GM12864 (cell line): ENCODE measurements around the gene YPEL4.

Experiments used
- DNase-seq: peaks from one replicate; pipeline ENCODE4 v3.0.0-alpha.2; 2011; ENCODE audit warnings: low read depth
- H3K4me3 ChIP-seq: 2 replicates; pipeline ENCODE4 v1.5.1; 2011; ENCODE audit warnings: mild to moderate bottlenecking, low read depth, low read length, control low read depth
- TF ChIP-seq, protein P1 (sequence below): IDR thresholded peaks from 2 replicates; pipeline ENCODE4 v1.5.1; 2011; ENCODE audit warnings: low read depth, mild to moderate bottlenecking, moderate library complexity, low read length, control low read depth, inconsistent platforms; ENCODE audit errors: missing control alignments

YPEL4 gene

DNA sequence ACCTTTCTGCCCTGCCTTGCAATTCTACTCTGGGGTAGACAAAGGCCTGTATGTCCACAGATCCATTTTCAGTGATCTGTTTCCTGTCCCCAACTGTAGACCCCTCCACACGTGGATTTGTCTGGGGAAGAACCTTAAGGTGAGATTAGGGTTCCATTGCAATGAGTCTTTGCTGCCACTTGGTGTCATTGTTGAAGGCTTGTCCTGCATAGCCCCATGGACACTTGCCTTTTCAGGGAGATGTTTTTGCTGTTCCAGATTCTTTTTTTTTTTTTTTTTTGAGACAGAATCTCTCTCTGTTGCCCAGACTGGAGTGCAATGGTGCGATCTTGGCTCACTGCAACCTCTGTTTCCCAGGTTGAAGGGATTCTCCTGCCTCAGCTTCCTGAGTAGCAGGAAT is 30.4 kb downstream of the YPEL4 start:
- no peak overlapping the region for H3K4me3 ChIP-seq
- no peak for DNase-seq
- TF ChIP-seq, protein P1, sequence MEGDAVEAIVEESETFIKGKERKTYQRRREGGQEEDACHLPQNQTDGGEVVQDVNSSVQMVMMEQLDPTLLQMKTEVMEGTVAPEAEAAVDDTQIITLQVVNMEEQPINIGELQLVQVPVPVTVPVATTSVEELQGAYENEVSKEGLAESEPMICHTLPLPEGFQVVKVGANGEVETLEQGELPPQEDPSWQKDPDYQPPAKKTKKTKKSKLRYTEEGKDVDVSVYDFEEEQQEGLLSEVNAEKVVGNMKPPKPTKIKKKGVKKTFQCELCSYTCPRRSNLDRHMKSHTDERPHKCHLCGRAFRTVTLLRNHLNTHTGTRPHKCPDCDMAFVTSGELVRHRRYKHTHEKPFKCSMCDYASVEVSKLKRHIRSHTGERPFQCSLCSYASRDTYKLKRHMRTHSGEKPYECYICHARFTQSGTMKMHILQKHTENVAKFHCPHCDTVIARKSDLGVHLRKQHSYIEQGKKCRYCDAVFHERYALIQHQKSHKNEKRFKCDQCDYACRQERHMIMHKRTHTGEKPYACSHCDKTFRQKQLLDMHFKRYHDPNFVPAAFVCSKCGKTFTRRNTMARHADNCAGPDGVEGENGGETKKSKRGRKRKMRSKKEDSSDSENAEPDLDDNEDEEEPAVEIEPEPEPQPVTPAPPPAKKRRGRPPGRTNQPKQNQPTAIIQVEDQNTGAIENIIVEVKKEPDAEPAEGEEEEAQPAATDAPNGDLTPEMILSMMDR = peak; percentile 36

DNA sequence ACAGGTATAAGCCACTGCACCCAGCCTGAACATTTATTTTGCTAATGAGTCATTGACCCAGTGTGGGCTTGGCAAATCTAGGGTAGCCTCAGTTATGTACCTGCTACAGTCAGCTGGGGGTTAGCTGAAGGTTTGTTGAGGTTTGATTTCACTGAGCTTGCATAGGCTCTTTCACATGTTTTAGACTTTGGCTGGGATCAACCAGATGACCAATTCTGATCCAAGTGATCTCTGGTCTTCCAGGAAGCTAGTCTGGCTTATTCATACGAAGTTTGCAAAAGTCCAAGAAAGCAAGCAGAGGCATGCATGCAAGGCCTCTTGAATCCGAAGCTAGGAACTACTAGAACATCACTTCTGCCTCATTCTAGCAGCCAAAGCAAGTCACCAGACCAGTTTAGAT is 31.3 kb downstream of the YPEL4 start:
- no peak for DNase-seq
- TF ChIP-seq, protein P1 = no peak
- H3K4me3 ChIP-seq = no peak overlapping the region

DNA sequence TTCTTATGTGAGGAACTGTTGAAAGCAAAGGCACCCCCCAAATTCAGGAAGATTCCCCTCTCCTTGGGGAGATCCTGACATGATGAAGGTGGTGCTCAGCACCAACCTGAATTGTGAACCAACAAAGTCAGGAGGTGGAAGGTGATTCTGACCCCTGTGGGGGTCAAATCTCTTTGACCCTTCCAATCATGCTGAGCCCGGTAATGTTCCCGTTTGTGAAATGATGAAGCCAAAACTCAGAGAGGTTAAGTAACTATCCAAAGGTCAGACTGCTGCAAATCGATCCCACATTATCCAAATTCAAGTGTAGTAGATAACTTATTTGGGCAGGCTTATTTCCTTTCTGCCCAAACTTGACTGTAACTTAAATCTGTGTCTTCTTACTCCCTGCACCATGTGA is 33.1 kb downstream of the YPEL4 start:
- DNase-seq = no peak
- no peak overlapping the region for H3K4me3 ChIP-seq
- TF ChIP-seq, protein P1 = no peak

DNA sequence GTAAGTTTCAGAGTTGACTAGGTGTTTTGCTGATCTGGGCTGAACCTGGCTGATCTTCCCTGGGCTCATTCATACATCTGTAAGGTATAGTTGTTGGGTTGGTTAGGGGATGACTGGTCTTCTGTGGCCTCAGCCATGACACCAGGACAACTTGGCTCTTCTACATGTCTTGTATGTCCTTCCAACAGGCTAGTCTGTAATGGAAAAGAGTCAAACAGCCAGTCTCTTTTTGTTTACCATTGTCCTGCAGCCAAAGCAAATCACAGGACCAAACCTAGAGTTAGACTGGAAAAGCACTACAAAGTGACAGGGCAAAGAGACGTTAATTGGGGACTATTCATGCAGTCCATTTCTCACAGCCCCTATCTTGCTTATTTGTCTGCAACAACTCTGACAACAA is 34.4 kb downstream of the YPEL4 start:
- DNase-seq = no peak
- no peak overlapping the region for H3K4me3 ChIP-seq
- TF ChIP-seq, protein P1 = no peak

DNA sequence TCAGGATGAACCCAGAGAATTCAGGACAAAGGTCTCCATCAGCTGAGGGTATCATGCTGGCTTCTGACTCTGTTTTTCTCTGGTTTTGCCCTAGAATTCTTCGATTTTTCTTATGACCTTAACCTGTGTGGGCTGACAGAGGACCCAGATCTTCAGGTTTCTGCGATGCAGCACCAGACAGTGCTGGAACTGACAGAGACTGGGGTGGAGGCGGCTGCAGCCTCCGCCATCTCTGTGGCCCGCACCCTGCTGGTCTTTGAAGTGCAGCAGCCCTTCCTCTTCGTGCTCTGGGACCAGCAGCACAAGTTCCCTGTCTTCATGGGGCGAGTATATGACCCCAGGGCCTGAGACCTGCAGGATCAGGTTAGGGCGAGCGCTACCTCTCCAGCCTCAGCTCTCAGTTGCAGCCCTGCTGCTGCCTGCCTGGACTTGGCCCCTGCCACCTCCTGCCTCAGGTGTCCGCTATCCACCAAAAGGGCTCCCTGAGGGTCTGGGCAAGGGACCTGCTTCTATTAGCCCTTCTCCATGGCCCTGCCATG is 35.4 kb downstream of the YPEL4 start:
- no peak for DNase-seq
- no peak overlapping the region for H3K4me3 ChIP-seq
- TF ChIP-seq, protein P1 = no peak

DNA sequence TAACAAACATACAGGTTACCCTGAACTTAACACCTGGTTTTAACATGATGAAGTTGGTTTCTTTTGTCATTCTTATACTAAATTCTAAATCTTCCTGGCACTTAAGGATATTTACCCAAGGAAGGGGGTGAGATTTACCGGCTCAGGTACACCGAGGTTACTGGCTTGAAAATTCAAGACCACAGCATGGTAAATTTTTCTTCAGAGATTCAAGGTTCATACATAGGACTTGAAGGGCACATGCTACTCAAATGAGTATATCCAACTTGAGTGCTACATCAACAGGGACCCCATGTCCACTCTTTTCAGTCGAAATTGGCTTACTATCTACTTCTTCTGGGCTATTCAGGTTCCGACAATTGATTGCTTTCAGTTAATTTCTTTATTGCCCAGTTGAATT is 39.5 kb downstream of the YPEL4 start:
- DNase-seq = no peak
- TF ChIP-seq, protein P1 = no peak
- H3K4me3 ChIP-seq = no peak overlapping the region

DNA sequence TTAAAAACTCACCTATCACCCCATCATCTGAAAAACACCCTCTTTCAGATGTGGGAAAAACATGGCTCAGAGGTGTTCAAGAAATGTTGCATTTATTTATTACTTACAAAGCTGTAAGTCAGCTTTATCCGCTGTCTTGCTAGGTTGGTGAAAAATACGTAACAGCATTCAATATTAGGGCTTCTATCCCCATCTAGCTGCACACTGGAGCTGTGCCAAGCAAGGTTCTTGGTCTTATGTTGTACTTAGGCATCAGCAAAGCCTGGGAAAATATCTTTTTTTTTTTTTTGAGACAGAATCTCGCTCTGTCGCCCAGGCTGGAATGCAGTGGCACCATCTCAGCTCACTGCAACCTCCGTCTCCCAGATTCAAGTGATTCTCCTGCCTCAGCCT is 44.7 kb downstream of the YPEL4 start:
- H3K4me3 ChIP-seq = no peak overlapping the region
- no peak for DNase-seq
- TF ChIP-seq, protein P1 = no peak
